Gastroesophageal sphincter (tissue), 2 donors: ENCODE data around the gene RFX7.

Source experiments
- EP300 ChIP-seq: sonication (generic); formaldehyde crosslinking; IDR thresholded peaks from one replicate; pipeline ENCODE4 v1.6.1; 2017; ENCODE audit warnings: antibody characterized with exemption, mild to moderate bottlenecking
- POLR2A ChIP-seq, 2 donors: fragments of 450-650 bp; IDR thresholded peaks; one replicate each; pipeline ENCODE4 v1.6.1; 2017; ENCODE audit warnings: antibody characterized with exemption in 2 of 2, mild to moderate bottlenecking in 2 of 2, moderate library complexity in 1 of 2

- TF ChIP-seq EP300, result no peak
- TF ChIP-seq POLR2A (IDR thresholded peaks at IDR 0.05), result no peak
These were observed 26.3 kb downstream of the RFX7 start for GRCh38 chr15:56217341-56217740.
